ENCODE results near the gene PCSK1N.

PCSK1N gene

GRCh38 chrX:48802905-48803200 is 32.6 kb downstream of the PCSK1N start:
- DNase-seq (ENCODE audit: low read depth): no peak

DNA sequence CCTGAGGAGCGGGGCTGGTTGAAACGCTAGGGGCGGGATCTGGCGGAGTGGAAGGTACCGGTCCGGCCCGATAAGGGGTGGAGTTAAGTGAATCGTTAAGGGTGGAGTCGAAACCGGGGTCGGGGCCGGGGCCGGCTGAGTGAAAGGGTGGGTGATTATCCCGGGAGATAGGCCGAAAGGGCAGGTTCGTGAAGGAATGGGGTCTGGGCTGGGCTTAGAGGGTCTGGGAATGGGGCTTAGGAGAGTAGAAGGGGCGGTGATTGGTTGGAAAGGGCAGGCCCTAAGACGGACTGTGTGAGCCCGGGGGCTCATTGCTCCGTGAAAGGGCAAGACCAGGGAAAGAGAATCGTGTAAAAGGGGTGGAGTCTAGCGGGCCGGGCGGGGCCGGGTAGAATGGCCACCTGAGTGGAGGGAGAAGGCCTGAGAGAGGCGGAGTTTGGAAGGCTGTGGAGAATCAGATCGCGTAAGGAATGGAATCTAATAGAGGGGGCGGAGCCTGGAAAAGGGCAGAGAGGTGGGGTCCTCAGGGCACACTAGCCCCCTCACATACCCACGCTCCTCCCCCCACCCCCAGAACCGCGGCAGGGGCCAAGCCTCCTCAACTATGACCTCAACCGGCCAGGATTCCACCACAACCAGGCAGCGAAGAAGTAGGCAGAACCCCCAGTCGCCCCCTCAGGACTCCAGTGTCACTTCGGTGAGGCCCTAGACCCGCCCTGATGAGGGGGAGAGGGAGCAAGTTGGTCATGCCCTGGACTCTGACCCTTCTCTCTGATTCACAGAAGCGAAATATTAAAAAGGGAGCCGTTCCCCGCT is 33.1 kb downstream of the PCSK1N start:
- TF ChIP-seq, protein P1, sequence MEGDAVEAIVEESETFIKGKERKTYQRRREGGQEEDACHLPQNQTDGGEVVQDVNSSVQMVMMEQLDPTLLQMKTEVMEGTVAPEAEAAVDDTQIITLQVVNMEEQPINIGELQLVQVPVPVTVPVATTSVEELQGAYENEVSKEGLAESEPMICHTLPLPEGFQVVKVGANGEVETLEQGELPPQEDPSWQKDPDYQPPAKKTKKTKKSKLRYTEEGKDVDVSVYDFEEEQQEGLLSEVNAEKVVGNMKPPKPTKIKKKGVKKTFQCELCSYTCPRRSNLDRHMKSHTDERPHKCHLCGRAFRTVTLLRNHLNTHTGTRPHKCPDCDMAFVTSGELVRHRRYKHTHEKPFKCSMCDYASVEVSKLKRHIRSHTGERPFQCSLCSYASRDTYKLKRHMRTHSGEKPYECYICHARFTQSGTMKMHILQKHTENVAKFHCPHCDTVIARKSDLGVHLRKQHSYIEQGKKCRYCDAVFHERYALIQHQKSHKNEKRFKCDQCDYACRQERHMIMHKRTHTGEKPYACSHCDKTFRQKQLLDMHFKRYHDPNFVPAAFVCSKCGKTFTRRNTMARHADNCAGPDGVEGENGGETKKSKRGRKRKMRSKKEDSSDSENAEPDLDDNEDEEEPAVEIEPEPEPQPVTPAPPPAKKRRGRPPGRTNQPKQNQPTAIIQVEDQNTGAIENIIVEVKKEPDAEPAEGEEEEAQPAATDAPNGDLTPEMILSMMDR (IDR thresholded peaks at IDR 0.05; ENCODE audit: insufficient read depth, low read depth, low read length, missing control alignments): no peak
- peak; percentile 86 for DNase-seq (ENCODE audit: low read depth)
- H3K4me3 ChIP-seq (ENCODE audit: low read depth, low read length): peak overlapping the region; percentile 83

More at GRCh38 chrX:48802905-48803200, 32.6 kb downstream of the PCSK1N start:
- TF ChIP-seq, protein P1 (IDR thresholded peaks at IDR 0.05; ENCODE audit: insufficient read depth, low read depth, low read length, missing control alignments): no peak
- H3K4me3 ChIP-seq (ENCODE audit: low read depth, low read length): peak overlapping the region; percentile 83

DNA sequence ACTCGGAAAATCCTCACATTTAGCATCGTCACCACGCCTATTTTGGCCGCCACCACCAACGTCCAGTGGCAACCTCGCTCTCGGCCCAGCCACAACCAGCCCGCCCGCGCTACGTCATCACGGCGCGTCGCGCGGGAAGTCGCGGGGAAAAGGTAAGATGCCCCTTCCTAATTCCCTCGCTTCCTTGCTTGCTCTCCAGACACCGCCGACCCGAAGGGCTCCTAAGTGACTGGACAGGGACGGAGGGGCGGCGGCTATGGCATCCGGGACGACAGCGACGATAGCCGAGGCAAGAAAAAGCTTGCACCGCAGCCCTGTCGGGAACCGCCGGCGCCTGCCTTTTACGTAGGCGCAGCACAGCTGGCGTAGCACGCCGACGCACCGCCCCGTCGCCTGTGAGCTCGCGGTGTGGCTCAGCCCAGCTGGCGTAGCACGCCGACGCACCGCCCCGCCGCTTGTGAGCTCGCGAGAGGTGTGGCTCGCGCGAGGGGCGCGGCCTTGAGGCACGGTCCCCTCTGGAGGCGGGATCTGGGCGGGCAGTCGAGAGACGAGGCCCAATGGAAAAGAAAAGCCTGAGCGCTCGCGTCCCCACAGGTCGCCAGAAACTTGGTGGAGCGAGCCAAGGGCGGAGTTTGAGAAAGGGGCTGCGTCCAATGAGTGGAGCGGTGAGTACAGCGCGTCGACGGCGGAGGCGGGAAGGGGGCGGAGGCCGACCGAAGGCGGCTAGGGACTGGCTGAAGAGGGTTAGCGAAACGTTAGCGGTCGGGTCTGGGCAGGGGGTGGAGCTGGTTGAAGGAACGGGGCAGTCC is 33.9 kb downstream of the PCSK1N start, which contains the start of gene HDAC6:
Gene HDAC6, plus strand, starts transcription at position 788 of the 809 bp plus-strand sequence. CDS start 626 bp downstream, outside the sequence.
- DNase-seq (ENCODE audit: low read depth): peak; percentile 99
- TF ChIP-seq, protein P1 (IDR thresholded peaks at IDR 0.05; ENCODE audit: insufficient read depth, low read depth, low read length, missing control alignments): no peak
- H3K4me3 ChIP-seq (ENCODE audit: low read depth, low read length): peak within 1 kb of the TSS; percentile 83

- H3K4me3 ChIP-seq (ENCODE audit: low read depth, low read length): peak overlapping the region; percentile 70
- DNase-seq (ENCODE audit: low read depth): peak; percentile 3
- TF ChIP-seq, protein P1 (IDR thresholded peaks at IDR 0.05; ENCODE audit: insufficient read depth, low read depth, low read length, missing control alignments): no peak
Observed at GRCh38 chrX:48800574-48801279, 34.7 kb downstream of the PCSK1N start.

DNA sequence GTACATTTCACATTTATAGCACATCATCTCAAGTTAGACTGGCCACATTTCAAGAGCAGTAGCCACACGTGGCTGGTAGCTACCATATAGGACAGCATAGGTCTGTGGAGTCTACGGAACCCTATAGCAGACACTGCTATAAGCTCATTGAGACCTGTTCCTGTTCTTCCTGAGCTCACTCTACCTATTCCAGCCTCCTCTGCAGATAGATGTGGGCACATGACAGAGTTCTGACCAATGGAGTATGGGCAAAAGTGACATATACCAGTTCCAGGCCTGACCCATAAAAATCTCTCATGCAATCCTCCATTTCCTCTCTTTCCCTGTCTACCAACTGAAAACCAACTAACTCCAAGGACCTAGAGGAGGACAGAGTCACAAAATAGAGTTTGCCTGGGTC is 37.1 kb downstream of the PCSK1N start:
- TF ChIP-seq, protein P1 (IDR thresholded peaks at IDR 0.05; ENCODE audit: insufficient read depth, low read depth, low read length, missing control alignments): no peak
- DNase-seq (ENCODE audit: low read depth): no peak
- no peak overlapping the region for H3K4me3 ChIP-seq (ENCODE audit: low read depth, low read length)

DNA sequence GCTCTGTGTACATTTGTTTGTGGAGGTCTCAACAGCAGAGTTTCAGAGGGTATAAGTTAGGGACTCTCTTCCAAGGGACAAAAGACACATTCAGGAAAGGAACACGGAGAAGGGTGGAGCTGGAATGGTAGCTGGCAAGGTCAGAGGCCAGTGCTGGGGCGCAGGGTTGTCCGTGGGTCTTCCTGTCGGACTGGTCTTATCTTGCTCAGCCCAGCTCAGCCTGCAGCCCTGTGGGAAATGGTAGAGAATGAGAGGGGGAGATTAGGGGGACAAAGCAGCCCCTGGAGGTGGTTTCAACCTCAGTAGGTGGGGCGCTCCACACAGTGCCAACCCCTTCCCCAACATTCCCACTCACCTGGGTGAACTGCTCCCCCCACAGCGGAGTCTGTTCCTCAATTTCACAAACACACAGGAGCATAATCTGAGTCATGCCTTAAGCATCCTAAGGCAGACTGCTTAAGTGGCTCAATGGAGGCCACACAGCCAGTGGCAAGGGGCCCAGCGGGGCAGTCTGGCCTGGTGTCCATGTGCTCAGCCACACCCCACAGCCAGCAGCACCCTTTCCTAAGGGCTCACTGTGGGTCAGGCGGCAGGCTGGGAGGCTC is 40.4 kb downstream of the PCSK1N start:
- no peak for DNase-seq (ENCODE audit: low read depth)

More for the DNA sequence above, 40.4 kb downstream of the PCSK1N start:
- TF ChIP-seq, protein P1 (IDR thresholded peaks at IDR 0.05; ENCODE audit: insufficient read depth, low read depth, low read length, missing control alignments): no peak
- no peak overlapping the region for H3K4me3 ChIP-seq (ENCODE audit: low read depth, low read length)

Measured in GM12865 (cell line).